ENCODE measurements around the gene ZBTB16.

GRCh38 chr11:114050258-114050927 lies 9.1 kb upstream of the ZBTB16 start:
- TF ChIP-seq CTCF (conservative IDR thresholded peaks at IDR 0.05; ENCODE audit: low read depth in 2 of 2) (no peak), POLR2AphosphoS5 (IDR thresholded peaks at IDR 0.05; ENCODE audit: low read depth) (no peak), REST (IDR thresholded peaks at IDR 0.05; ENCODE audit: unreplicated experiment) (no peak), EZH2phosphoT487 (IDR thresholded peaks at IDR 0.05; ENCODE audit: unreplicated experiment) (no peak), CREB1 (CRISPR knock-in tag; IDR thresholded peaks at IDR 0.05; ENCODE audit: low read depth) (no peak), EZH2 (IDR thresholded peaks at IDR 0.05; ENCODE audit: low read depth, unreplicated experiment) (no peak)

Measured in GM23338 (cell line).